NK-92 treated with Interleukin-12 subunit alpha and Interleukin-12 subunit beta, amount 100 ng/mL, for 24 hours (cell line): ENCODE results near the gene CERT1.

ENCODE experiments used
- DNase-seq: peaks from one replicate; lab custom pipeline; 2025; lab: John Stamatoyannopoulos, UW

Gene CERT1

GRCh38 chr5:75395277-75395676 lies 116.2 kb downstream of the CERT1 start:
- no peak for DNase-seq

- no peak for DNase-seq
Measured at GRCh38 chr5:75389430-75389829, 122.0 kb downstream of the CERT1 start.

- no peak for DNase-seq
Measured at GRCh38 chr5:75387806-75388205, 123.6 kb downstream of the CERT1 start.

GRCh38 chr5:75384218-75384617 lies 127.2 kb downstream of the CERT1 start:
- DNase-seq: no peak

GRCh38 chr5:75381456-75381855 lies 130.0 kb downstream of the CERT1 start:
- DNase-seq: no peak

GRCh38 chr5:75380099-75380498 lies 131.3 kb downstream of the CERT1 start:
- no peak for DNase-seq

- DNase-seq: no peak
Measured at GRCh38 chr5:75375414-75375813, 136.0 kb downstream of the CERT1 start.

GRCh38 chr5:75374394-75374814 lies 137.0 kb downstream of the CERT1 start:
- no peak for DNase-seq

- no peak for DNase-seq
Measured at GRCh38 chr5:75373862-75374261, 137.6 kb downstream of the CERT1 start.

GRCh38 chr5:75368391-75368790 lies 143.0 kb downstream of the CERT1 start:
- no peak for DNase-seq

- DNase-seq: no peak
Measured at GRCh38 chr5:75367401-75367800, 144.0 kb downstream of the CERT1 start.

- no peak for DNase-seq
Measured at GRCh38 chr5:75366787-75367186, 144.6 kb downstream of the CERT1 start.

GRCh38 chr5:75365740-75366139 lies 145.7 kb downstream of the CERT1 start:
- no peak for DNase-seq

- no peak for DNase-seq
Measured at GRCh38 chr5:75364571-75365280, 146.7 kb downstream of the CERT1 start.

- no peak for DNase-seq
Measured at GRCh38 chr5:75363726-75364495, 147.5 kb downstream of the CERT1 start.

- no peak for DNase-seq
Measured at GRCh38 chr5:75363111-75363510, 148.3 kb downstream of the CERT1 start.

GRCh38 chr5:75362474-75362975 lies 148.9 kb downstream of the CERT1 start:
- DNase-seq: no peak

- no peak for DNase-seq
Measured at GRCh38 chr5:75361310-75361709, 150.1 kb downstream of the CERT1 start.

GRCh38 chr5:75358117-75358516 lies 153.3 kb downstream of the CERT1 start:
- no peak for DNase-seq

GRCh38 chr5:75356719-75357118 lies 154.7 kb downstream of the CERT1 start:
- no peak for DNase-seq

GRCh38 chr5:75355236-75355635 lies 156.2 kb downstream of the CERT1 start:
- no peak for DNase-seq

- no peak for DNase-seq
Measured at GRCh38 chr5:75351139-75351926, 160.1 kb downstream of the CERT1 start.

GRCh38 chr5:75349663-75350062 lies 161.8 kb downstream of the CERT1 start:
- no peak for DNase-seq
